ENCODE data around the gene TBC1D22A.
"Not testable (repeated sequence)": the region's sequence is repeated elsewhere in the genome, so short reads cannot be mapped to it uniquely, and the experiment has no call there.

TBC1D22A gene

GRCh38 chr22:46976143-46976542 lies 213.7 kb downstream of the TBC1D22A start:
- DNase-seq: no peak

GRCh38 chr22:46976598-46976997 lies 214.1 kb downstream of the TBC1D22A start:
- no peak for DNase-seq

GRCh38 chr22:46977656-46978343 lies 215.3 kb downstream of the TBC1D22A start:
- DNase-seq: no peak

GRCh38 chr22:46978668-46979067 lies 216.2 kb downstream of the TBC1D22A start:
- DNase-seq: not testable (repeated sequence)

- DNase-seq: no peak
These were observed 217.1 kb downstream of the TBC1D22A start for GRCh38 chr22:46979506-46979905.

- DNase-seq: no peak
These were observed 217.9 kb downstream of the TBC1D22A start for GRCh38 chr22:46980392-46980791.

- DNase-seq: no peak
These were observed 220.2 kb downstream of the TBC1D22A start for GRCh38 chr22:46982635-46983034.

GRCh38 chr22:46983046-46983445 lies 220.6 kb downstream of the TBC1D22A start:
- DNase-seq: no peak

GRCh38 chr22:46984751-46985506 lies 222.5 kb downstream of the TBC1D22A start:
- no peak for DNase-seq

GRCh38 chr22:46985507-46985882 lies 223.0 kb downstream of the TBC1D22A start:
- no peak for DNase-seq

- DNase-seq: no peak
These were observed 224.3 kb downstream of the TBC1D22A start for GRCh38 chr22:46986788-46987187.

GRCh38 chr22:46990937-46991550 lies 228.6 kb downstream of the TBC1D22A start:
- no peak for DNase-seq

GRCh38 chr22:46991666-46992065 lies 229.2 kb downstream of the TBC1D22A start:
- no peak for DNase-seq

- DNase-seq: no peak
These were observed 229.8 kb downstream of the TBC1D22A start for GRCh38 chr22:46992121-46992731.

GRCh38 chr22:46993633-46994032 lies 231.2 kb downstream of the TBC1D22A start:
- no peak for DNase-seq

- DNase-seq: no peak
These were observed 231.8 kb downstream of the TBC1D22A start for GRCh38 chr22:46994265-46994664.

- DNase-seq: no peak
These were observed 232.5 kb downstream of the TBC1D22A start for GRCh38 chr22:46994983-46995382.

GRCh38 chr22:46995501-46996360 lies 233.3 kb downstream of the TBC1D22A start:
- no peak for DNase-seq

GRCh38 chr22:46996595-46997310 lies 234.3 kb downstream of the TBC1D22A start:
- no peak for DNase-seq

- no peak for DNase-seq
These were observed 235.0 kb downstream of the TBC1D22A start for GRCh38 chr22:46997311-46997970.

GRCh38 chr22:46998331-46998730 lies 235.9 kb downstream of the TBC1D22A start:
- no peak for DNase-seq
